Rectal smooth muscle tissue (tissue), 1 donor: Measurements from ENCODE around the gene DNTTIP2.
"Not testable (repeated sequence)": the region's sequence is repeated elsewhere in the genome, so short reads cannot be mapped to it uniquely, and the experiment has no call there.

Experiments
- H3K27ac ChIP-seq: one replicate; pipeline ENCODE4 v1.7.0; 2013; ENCODE audit warnings: low read depth, low read length, inconsistent platforms
- H3K27me3 ChIP-seq: one replicate; pipeline ENCODE4 v1.7.0; 2013; ENCODE audit warnings: low read length; ENCODE audit not compliant: control insufficient read depth, insufficient read depth
- H3K36me3 ChIP-seq: one replicate; pipeline ENCODE4 v1.7.0; 2013; ENCODE audit warnings: low read length; ENCODE audit not compliant: control insufficient read depth, insufficient read depth
- H3K4me1 ChIP-seq: one replicate; pipeline ENCODE4 v1.7.0; 2013; ENCODE audit warnings: low read length; ENCODE audit not compliant: control insufficient read depth, insufficient read depth
- H3K4me3 ChIP-seq: one replicate; pipeline ENCODE4 v1.7.0; 2013; ENCODE audit warnings: low read length
- H3K9ac ChIP-seq: one replicate; pipeline ENCODE4 v1.7.0; 2013; ENCODE audit warnings: low read length

Gene DNTTIP2

DNA sequence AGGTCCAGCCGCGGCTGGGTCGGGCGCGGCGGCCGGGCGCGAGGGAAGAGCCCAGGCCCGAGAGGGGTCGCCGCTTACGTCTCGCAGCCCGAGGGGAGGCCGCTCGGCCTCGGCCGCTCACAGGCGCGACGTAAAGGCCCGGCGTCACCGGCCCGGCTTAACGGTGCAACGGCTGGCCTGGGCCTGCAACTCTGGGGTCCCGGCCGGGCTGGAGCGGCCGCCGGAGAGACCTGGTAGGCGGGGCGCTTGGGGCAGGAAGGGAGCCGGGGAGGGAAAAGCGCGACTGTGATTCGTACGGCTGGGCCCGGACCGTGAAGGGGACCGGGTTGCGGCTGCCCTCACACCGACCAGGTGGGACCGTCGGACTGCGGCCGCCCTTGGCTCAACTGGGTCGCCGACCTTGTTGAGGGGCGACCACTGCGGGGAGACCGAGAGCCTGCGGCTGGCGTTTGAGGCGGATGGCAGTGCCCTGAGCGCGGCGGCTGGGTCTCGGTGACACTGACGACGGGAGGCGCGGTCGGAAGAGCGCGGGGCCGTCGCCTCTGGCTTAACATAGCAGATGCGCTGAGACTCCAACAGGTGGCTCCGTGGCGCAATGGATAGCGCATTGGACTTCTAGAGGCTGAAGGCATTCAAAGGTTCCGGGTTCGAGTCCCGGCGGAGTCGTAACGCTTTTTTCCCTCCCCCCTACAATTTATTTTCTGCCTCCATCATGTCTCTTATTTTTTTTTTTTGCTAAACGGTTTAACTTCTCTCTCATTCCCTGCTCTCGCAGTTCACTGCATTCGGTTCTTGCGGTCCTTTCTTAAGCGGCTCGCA, 31.8 kb downstream of the DNTTIP2 start:
- Histone ChIP-seq H3K4me3 (peak overlapping the region; percentile 96), H3K27ac (peak overlapping the region; percentile 96), H3K9ac (peak overlapping the region; percentile 95), H3K27me3 (no peaks in the 10 kb centered on the region), H3K36me3 (no peaks in the 10 kb centered on the region), H3K4me1 (peaks cover 14% of the 10 kb centered on the region)

DNA sequence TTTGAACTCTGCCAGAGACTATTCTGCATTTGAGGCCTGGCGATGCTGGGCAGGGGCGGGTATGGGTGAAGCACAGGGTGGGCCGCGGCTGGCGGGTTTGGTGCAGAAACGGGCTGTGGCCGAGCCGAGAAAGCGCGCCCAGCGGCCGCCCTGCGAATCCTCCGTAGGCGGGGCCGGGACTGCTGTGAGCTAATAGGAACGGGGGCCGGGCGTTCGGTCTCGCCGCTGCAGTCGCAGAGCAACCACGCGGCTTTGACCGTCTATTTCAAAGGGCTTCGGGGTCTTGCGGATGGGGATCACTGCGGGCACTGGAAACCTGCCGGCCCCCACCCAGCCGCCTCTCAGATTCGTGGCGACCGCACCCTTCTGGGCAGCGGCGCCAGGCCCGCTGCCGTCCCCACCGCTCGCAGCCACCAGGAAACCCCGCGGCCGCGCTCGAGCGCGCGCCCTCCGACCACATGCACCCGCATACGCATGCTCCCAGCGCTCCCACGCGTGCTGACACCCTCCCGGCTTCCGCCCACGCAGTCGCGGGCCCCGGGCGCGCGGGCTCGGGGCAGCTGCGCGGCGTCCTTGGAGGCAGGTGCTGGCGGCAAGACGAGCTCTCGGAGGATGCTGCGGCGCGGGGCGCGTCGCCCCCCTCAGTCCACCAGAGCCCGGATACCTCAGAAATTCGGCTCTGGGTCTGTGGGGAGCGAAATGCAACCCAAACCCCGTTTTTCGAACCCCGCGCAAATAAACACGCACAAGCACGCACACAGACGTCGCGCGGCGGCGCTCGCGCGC, 32.6 kb downstream of the DNTTIP2 start:
- no peaks in the 10 kb centered on the region for H3K36me3 ChIP-seq
- peak overlapping the region; percentile 96 for H3K27ac ChIP-seq
- peak overlapping the region; percentile 95 for H3K9ac ChIP-seq
- H3K27me3 ChIP-seq, result no peaks in the 10 kb centered on the region
- peaks cover 14% of the 10 kb centered on the region for H3K4me1 ChIP-seq
- peak overlapping the region; percentile 96 for H3K4me3 ChIP-seq

DNA sequence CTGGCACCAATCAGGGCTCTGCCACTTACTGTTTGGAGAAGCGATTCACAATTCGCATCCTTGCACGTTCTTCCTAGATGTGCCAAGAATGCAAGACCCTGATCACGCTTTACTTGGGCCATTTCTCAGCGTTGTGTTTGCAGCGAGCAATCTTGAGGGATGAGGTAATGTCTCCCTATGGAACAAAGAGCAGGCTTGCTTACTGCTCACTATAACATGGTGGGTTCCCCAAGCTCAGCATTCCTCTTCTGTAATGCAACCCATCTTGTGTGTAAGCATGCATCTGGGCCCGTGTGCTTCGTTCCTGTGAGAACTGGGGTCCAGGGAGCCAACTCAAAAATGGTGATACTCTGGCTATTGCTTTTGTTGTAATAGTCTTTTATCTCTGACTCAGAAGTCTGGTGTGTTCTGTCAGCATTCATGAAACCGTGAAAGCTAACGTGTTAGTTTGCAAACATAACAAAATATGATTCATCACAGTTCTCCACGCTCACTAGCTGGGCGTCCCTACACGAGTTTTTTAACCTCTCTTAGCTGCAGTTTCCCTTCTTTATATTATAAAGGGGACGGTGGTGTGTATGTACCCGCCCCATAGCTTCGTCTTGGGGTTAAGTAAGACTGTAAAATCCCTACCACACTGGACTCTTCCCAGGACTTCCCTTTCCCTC, 33.3 kb downstream of the DNTTIP2 start:
- peak overlapping the region; percentile 96 for H3K27ac ChIP-seq
- peak overlapping the region; percentile 93 for H3K9ac ChIP-seq
- peaks cover 14% of the 10 kb centered on the region for H3K4me1 ChIP-seq
- no peaks in the 10 kb centered on the region for H3K36me3 ChIP-seq
- no peaks in the 10 kb centered on the region for H3K27me3 ChIP-seq
- H3K4me3 ChIP-seq, result peak overlapping the region; percentile 96

DNA sequence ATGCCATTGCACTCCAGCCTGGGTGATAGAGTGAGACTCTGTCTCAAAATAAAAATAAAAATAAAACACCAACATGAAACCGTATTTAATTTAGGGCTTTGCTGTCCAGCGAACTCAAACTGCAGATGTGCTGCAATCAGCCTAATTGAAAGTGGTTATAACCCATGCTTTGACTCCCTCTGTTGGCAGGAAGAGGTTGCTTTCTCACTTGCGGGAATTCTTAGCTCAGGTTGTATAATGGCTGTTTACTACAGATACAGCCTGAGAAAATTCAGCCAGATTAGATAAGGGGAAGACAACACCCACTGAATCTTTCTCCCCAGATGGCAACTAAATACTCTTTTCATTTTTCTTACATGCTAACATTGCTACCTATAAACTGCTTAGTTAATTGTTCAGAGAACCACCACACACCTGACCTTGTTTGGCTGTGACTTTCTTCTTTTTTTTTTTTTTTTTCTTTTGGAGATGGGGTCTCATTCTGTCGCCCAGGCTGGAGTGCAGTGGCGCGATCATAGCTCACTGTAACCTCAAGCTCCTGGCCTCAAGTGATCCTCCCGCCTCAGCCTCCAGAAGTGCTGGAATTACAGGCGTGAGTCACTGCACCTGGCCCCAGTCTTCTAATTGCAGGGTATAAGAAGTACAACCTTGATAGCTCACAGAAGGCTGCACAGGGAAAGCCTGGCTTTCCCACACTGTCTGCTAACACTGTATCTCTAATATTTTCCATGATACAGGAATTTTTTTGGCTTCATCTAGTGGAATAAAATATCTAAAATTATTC, 34.6 kb downstream of the DNTTIP2 start:
- Histone ChIP-seq H3K4me3 (no peak overlapping the region), H3K9ac (no peak overlapping the region), H3K27ac (peak overlapping the region; percentile 43)

DNA sequence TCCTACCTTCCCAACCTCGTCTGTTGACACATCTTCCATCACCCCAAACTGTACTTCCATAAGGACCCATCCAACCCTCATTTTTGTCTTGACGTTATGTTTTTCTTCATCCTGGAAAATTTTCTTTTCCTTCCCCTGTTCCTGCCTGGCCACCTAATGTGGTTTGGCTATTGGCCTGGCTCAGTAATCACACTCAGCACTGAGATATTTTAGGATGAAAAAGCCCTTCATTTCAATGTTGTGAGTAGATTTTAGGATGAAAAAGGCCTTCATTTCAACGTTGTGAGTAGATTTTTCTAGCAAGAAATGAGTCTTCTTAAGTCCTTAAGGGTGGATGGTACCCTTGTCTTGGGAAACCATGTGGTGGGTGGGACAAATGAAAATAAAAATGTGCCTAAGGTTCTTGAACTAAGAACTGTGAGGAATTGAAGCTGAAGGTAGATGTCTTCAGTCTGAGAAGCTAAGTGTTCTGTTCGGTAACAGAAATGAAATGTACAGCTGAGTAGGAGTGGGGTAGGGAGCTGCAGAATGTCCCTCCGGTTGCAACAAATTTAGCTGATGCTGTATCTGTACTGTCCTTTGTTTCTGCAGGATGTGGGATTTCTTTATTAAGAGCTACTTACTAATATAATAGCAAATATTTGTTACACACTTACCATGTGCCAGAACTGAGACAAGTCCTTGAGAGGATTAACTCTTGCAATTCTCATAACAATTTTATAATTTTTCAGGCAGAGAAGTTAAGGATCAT, 36.1 kb downstream of the DNTTIP2 start:
- no peak overlapping the region for H3K9ac ChIP-seq
- H3K4me3 ChIP-seq, result no peak overlapping the region
- H3K36me3 ChIP-seq, result no peaks in the 10 kb centered on the region
- H3K27ac ChIP-seq, result no peak overlapping the region
- peaks cover 6% of the 10 kb centered on the region for H3K4me1 ChIP-seq
- H3K27me3 ChIP-seq, result no peaks in the 10 kb centered on the region

More for the DNA sequence above, 34.6 kb downstream of the DNTTIP2 start:
- Histone ChIP-seq H3K27me3 (no peaks in the 10 kb centered on the region), H3K36me3 (no peaks in the 10 kb centered on the region), H3K4me1 (peaks cover 14% of the 10 kb centered on the region)

DNA sequence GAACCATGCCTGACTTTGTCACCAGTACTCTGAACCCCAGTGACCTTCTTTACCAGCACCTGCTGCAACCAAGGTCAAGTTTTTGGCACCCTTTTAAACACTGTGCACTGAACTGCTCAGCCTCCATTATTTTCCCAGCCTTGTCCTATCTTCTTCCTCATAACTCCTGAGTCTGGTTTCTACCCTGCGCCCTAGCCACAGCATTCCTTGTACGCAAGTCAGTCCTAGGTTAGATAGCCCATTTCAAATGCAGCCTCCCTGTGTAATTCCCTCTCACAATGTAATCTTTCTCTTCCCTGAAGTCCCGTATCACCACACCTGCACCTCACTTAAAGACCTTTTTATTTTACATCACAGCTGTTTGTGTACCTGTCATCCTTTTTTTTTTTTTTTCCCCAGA, 37.2 kb downstream of the DNTTIP2 start:
- Histone ChIP-seq H3K4me1 (peaks cover 6% of the 10 kb centered on the region), H3K27me3 (no peaks in the 10 kb centered on the region), H3K27ac (no peak overlapping the region), H3K4me3 (no peak overlapping the region), H3K9ac (no peak overlapping the region), H3K36me3 (no peaks in the 10 kb centered on the region)

DNA sequence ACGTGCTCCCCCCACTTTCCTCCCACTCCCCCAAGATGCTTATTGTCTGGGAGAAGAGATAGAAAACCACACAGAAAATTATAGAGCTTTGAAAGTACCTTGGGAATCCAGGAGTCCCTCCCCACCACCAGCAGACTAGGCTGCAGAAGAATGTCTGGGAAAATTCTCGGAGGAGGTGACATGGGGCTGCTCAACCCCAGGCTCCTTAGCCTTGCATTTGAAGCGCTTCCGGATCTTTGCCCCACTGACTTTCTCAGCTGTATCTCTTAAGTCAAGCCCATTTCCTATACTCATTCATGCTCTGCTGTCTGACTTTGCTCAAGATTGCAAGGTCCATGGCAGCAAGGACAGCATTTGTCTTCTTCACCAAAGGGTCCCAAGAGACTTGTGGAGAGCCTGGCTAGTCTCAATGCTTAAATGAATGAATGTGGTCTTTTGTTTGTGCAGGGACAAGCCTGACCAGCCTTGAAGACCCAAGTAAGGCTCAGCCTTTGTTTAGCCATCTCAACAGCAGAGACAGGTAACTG, 38.0 kb downstream of the DNTTIP2 start:
- Histone ChIP-seq H3K4me1 (peaks cover 6% of the 10 kb centered on the region), H3K27ac (no peak overlapping the region), H3K27me3 (no peaks in the 10 kb centered on the region), H3K4me3 (no peak overlapping the region), H3K9ac (no peak overlapping the region), H3K36me3 (no peaks in the 10 kb centered on the region)

DNA sequence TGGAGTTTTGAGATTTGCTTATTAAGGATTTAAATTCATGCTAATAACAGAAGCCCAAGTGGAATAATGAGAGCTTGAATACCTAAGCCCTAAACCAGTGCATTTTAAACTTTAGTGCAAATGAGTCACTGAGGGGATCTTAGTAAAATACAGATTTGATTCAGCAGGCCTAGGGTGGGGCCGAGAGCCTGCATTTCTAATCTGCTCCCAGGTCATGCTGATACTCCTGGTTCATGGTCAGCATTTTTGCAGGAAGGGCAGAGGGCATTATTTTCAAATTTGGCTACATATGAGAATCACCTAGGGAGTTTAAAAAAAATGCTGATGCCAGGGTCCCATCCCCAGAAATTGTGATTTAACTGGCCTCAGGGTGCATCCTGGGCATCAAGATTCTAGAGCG, 39.3 kb downstream of the DNTTIP2 start:
- Histone ChIP-seq H3K4me3 (no peak overlapping the region), H3K27ac (no peak overlapping the region), H3K4me1 (no peaks in the 10 kb centered on the region), H3K27me3 (no peaks in the 10 kb centered on the region), H3K9ac (no peak overlapping the region), H3K36me3 (no peaks in the 10 kb centered on the region)

DNA sequence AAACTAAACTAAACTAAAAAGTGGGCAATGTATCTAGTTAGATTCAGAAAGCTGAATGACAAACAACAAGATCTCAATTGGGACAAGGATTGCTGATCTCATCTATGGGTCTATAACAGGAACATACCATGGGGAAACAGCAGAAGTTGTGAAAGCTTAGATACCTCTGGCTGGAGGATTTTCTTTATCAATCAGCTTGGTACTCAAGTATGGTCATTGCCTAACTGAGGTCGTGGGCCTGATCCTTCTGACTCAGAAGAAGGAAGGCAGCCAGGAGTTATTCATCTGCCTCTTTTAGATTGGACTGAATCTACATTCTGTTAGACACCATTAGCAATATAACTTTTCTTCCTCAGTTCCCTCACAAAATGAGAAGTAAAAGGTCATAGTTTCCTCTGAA, 39.7 kb downstream of the DNTTIP2 start:
- no peak overlapping the region for H3K27ac ChIP-seq
- no peaks in the 10 kb centered on the region for H3K36me3 ChIP-seq
- H3K4me3 ChIP-seq, result no peak overlapping the region
- no peaks in the 10 kb centered on the region for H3K4me1 ChIP-seq
- no peak overlapping the region for H3K9ac ChIP-seq
- no peaks in the 10 kb centered on the region for H3K27me3 ChIP-seq

DNA sequence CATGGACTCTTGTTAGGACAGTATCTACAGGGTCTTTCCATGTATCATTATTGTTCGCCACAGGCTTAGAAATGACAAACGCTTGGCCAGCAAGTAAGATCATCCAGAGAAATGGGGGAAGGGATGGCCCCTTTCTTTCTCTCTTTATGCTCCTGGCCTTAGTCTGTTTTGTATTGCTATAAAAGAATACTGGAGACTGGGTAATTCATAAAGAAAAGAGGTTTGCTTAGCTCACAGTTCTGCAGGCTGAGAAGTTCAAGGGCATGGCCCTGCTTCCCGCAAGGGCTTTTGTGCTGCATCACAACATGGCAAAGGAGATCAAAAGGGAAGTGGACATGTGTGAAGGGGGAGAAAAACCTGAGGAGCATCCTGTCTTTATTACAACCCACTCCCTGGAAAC, 41.0 kb downstream of the DNTTIP2 start:
- no peak overlapping the region for H3K9ac ChIP-seq
- no peak overlapping the region for H3K27ac ChIP-seq
- H3K27me3 ChIP-seq, result no peaks in the 10 kb centered on the region
- H3K4me3 ChIP-seq, result no peak overlapping the region
- no peaks in the 10 kb centered on the region for H3K36me3 ChIP-seq
- no peaks in the 10 kb centered on the region for H3K4me1 ChIP-seq

DNA sequence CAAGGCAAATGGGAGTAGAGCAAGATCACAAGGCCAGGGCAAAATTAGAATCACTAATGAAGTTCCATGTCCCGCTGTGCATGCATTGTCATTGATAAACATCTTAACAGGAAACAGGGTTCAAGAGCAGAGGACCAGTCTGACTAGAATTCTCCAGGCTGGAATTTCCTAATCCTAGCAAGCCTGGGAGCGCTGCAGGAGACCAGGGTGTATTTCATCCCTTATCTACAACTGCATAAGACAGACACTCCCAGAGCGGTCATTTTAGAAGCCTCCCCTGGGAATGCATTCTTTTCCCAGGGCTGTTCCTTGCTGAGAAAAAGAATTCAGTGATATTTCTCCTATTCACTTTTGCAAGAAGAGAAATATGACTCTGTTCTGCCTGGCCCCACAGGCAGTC, 45.7 kb downstream of the DNTTIP2 start:
- not testable (repeated sequence) for H3K9ac ChIP-seq, H3K36me3 ChIP-seq, H3K4me3 ChIP-seq, H3K4me1 ChIP-seq, H3K27me3 ChIP-seq, H3K27ac ChIP-seq
